ENCODE measurements around the gene BAIAP2. TPM values are rescaled to one million over a fixed set of nuclear protein-coding genes. Genes with fewer than 3 reads are reported as not detected.

The BAIAP2 gene
- polyA plus RNA-seq, 1 donor from 2014 or later, result 17.5 TPM

DNA sequence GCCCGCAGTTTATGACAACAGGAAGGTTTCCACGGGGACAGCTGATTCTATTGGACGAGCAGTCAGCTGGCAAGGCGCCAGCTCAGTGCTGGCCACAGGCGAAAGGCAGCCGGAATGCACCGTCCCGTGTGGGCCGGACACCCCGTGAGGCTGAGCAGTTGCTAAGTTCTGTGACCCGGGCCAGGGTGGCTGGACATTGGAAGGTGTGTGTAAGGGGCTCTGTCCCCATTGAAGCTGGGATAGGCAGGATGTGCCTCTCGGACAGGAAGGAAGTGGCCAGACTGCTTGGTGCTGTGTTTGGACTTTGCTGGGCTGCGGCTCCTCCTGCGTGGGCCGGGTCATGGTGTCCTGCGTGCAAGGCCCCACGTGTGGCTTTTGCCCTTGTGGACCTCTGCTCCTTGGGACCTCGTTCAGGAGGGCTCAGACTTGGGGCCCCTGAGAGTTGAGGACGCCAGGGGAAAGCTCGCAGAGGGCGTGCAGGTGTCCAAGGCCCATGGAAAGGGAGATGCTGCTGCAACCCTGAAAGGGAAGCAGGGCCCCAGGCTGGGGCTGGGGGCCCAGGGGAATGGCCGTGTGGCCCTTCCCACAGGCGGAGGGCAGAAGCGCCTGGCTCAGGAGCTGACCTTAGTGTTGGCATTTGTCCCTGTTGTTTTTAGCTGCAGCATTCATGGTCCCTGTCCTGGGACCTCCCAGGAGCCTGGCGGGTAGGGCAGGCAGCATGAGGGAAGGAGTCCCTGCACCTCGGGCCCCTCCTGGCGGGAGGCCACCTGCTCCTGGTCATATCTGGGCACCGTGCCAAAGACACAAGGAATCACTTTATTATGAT, 10.0 kb downstream of the BAIAP2 start:
- Histone ChIP-seq H3K9ac (ENCODE audit: low read length) (no peak overlapping the region), H3K9me2 (ENCODE audit: insufficient read depth, low read length) (no peaks in the 10 kb centered on the region), H3K79me2 (replicated peaks; ENCODE audit: insufficient read depth, low read length) (peaks cover 59% of the 10 kb centered on the region), H3K36me3 (ENCODE audit: insufficient read depth, low read length) (no peaks in the 10 kb centered on the region), H3K4me2 (ENCODE audit: low read length) (no peak overlapping the region), H4K20me1 (ENCODE audit: insufficient read depth) (no peaks in the 10 kb centered on the region), H3K9me3 (ENCODE audit: low read length) (no peaks in the 10 kb centered on the region), H3K4me3 (ENCODE audit: low read length) (no peak overlapping the region), H3F3A (ENCODE audit: insufficient read depth, low read length, poor library complexity, severe bottlenecking) (no peaks in the 10 kb centered on the region), H2AFZ (ENCODE audit: low read depth, low read length) (no peak overlapping the region), H3K27ac (ENCODE audit: low read length) (no peak overlapping the region), H3K27me3 (ENCODE audit: insufficient read depth, low read depth, low read length) (no peaks in the 10 kb centered on the region)
- TF ChIP-seq MXI1 (conservative IDR thresholded peaks at IDR 0.05; ENCODE audit: poor library complexity, severe bottlenecking), result no peak
- no peak for TF ChIP-seq EP300 (conservative IDR thresholded peaks at IDR 0.05; ENCODE audit: poor library complexity, severe bottlenecking)
- no peak for TF ChIP-seq TAF1 (IDR thresholded peaks at IDR 0.05; ENCODE audit: low read depth)
- TF ChIP-seq POLR2AphosphoS5 (IDR thresholded peaks at IDR 0.05), result no peak
- no peak for TF ChIP-seq EZH2 (IDR thresholded peaks at IDR 0.05; ENCODE audit: borderline replicate concordance, insufficient read depth, low read length, poor library complexity, severe bottlenecking)
- TF ChIP-seq REST (IDR thresholded peaks at IDR 0.05; ENCODE audit: borderline replicate concordance), result no peak
- TF ChIP-seq SMC3 (conservative IDR thresholded peaks at IDR 0.05; ENCODE audit: poor library complexity), result no peak
- TF ChIP-seq, protein P1, sequence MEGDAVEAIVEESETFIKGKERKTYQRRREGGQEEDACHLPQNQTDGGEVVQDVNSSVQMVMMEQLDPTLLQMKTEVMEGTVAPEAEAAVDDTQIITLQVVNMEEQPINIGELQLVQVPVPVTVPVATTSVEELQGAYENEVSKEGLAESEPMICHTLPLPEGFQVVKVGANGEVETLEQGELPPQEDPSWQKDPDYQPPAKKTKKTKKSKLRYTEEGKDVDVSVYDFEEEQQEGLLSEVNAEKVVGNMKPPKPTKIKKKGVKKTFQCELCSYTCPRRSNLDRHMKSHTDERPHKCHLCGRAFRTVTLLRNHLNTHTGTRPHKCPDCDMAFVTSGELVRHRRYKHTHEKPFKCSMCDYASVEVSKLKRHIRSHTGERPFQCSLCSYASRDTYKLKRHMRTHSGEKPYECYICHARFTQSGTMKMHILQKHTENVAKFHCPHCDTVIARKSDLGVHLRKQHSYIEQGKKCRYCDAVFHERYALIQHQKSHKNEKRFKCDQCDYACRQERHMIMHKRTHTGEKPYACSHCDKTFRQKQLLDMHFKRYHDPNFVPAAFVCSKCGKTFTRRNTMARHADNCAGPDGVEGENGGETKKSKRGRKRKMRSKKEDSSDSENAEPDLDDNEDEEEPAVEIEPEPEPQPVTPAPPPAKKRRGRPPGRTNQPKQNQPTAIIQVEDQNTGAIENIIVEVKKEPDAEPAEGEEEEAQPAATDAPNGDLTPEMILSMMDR (IDR thresholded peaks at IDR 0.05; ENCODE audit: poor library complexity, severe bottlenecking), result no peak
- TF ChIP-seq RAD21 (conservative IDR thresholded peaks at IDR 0.05), result no peak

GRCh38 chr17:81045590-81046095, 10.7 kb downstream of the BAIAP2 start:
- Histone ChIP-seq H3K9ac (ENCODE audit: low read length) (no peak overlapping the region), H3K27ac (ENCODE audit: low read length) (no peak overlapping the region), H3K27me3 (ENCODE audit: insufficient read depth, low read depth, low read length) (no peaks in the 10 kb centered on the region), H4K20me1 (ENCODE audit: insufficient read depth) (no peaks in the 10 kb centered on the region), H3F3A (ENCODE audit: insufficient read depth, low read length, poor library complexity, severe bottlenecking) (no peaks in the 10 kb centered on the region), H3K9me3 (ENCODE audit: low read length) (no peaks in the 10 kb centered on the region), H3K79me2 (replicated peaks; ENCODE audit: insufficient read depth, low read length) (peaks cover 53% of the 10 kb centered on the region), H3K9me2 (ENCODE audit: insufficient read depth, low read length) (no peaks in the 10 kb centered on the region), H3K4me2 (ENCODE audit: low read length) (no peak overlapping the region), H3K4me3 (ENCODE audit: low read length) (no peak overlapping the region), H2AFZ (ENCODE audit: low read depth, low read length) (no peak overlapping the region), H3K36me3 (ENCODE audit: insufficient read depth, low read length) (no peaks in the 10 kb centered on the region)
- TF ChIP-seq EP300 (conservative IDR thresholded peaks at IDR 0.05; ENCODE audit: poor library complexity, severe bottlenecking) (no peak), MXI1 (conservative IDR thresholded peaks at IDR 0.05; ENCODE audit: poor library complexity, severe bottlenecking) (no peak), TAF1 (IDR thresholded peaks at IDR 0.05; ENCODE audit: low read depth) (no peak), POLR2AphosphoS5 (IDR thresholded peaks at IDR 0.05) (no peak), REST (IDR thresholded peaks at IDR 0.05; ENCODE audit: borderline replicate concordance) (no peak), EZH2 (IDR thresholded peaks at IDR 0.05; ENCODE audit: borderline replicate concordance, insufficient read depth, low read length, poor library complexity, severe bottlenecking) (no peak), RAD21 (conservative IDR thresholded peaks at IDR 0.05) (no peak), SMC3 (conservative IDR thresholded peaks at IDR 0.05; ENCODE audit: poor library complexity) (no peak)
- TF ChIP-seq, protein P1 (IDR thresholded peaks at IDR 0.05; ENCODE audit: poor library complexity, severe bottlenecking), result no peak
